ENCODE data around the gene PPP2R5C.
"Not testable (repeated sequence)": the region's sequence is repeated elsewhere in the genome, so short reads cannot be mapped to it uniquely, and the experiment has no call there.

The PPP2R5C gene

DNA sequence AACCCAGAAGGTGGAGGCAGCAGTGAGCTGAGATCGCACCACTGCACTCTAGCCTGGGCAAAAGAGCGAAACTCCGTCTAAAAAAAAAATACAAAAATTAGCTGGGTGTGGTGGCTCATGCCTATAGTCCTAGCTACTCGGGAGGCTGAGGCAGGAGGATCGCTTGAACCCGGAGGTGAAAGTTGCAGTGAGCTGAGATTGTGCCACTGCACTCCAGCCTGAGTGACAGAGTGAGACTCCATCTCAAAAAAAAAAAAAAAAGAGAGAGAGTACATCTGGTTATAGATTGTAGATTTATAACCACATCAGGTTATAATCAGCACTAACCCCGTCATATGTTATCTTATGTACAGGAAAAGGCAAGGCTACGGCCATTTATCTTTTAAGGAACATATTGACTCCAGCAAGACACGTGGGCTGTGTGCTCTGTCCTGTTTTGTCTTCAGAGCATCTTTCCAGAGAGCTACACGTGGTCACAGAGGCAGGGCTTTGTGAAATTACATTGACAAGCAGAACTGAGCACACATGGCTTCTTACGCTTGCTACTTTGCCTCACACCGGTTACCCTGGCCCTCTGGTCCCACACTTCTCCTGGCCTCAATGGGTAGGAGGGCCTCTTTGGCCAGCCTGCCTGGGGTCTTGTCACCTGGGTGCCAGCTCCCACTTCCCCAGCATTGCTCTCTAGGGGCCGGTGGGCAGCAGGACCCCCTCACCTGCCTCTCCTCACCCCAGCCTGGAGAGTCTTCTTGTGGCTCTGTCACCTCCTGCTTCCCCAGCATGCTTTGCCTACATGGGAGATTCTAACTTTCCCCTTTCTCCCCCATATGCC, 196.1 kb downstream of the PPP2R5C start:
- no peak for DNase-seq

DNA sequence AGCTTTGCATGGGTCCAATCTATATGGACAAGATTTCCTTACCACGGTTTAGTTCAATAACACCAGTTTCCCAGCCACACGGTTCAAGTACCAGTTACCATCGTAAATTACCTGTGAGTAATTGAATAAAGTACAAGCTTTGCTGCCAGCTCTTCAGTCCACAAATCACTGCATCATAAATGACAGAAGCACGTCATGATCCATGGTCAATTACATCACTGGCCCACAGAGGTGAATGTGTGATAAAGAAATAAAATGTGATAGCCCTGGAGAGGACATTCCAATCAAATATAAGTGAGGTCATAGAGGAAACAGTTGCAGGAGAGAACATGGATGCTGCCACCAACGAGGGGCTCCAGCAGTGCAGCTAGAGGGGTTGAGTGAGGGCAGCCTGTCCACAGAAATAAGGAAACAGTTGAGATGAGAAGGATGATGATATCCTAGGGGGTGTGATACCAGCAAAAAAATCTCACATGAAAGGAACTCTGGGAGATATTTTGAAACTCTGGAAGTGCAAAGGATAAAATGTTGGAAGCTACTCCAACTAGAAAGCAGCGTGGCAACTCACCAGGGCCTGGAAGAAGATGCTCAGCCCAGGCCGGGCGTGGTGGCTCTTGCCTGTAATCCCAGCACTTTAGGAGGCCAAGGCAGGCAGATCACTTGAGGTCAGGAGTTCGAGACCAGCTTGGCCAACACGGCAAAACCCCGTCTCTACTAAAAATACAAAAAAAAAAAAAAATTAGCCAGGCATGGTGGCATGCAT, 197.1 kb downstream of the PPP2R5C start:
- no peak for DNase-seq

DNA sequence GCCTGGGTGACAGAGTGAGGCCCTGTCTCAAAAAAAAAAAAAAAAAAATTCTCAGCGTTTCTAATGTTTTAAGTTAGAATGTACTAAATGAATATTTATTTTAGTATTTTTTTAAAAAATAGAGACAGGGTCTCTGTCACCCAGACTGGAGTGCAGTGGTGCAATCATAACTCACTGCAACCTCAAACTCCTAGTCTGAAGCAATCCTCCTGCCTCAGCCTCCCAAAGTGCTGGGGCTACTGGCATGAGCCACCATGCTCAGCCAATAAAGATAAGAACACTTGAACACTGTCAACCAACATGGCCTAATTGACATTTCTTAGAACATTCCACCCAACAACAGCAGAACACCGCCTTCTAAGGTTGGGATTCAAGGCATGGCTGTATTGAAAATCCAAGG, 197.8 kb downstream of the PPP2R5C start:
- no peak for DNase-seq

DNA sequence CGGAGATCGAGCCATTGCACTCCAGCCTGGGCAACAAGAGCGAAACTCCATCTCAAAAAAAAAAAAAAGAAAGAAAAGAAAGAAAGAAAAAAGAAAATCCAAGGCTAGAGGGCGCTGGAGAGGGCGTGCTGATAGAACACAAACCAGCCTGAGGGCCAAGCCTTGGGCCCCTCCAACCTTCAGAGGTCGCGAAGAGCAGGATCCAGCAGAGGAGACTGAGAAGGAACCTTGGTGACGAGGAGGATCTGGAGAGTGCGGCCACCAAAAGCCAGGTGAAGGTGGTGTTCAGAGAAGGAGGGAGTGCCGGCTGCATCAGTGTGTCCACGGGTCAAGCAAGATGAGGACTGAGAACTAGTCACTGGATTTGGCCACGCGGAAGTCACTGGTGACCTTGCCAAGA, 198.7 kb downstream of the PPP2R5C start:
- no peak for DNase-seq

DNA sequence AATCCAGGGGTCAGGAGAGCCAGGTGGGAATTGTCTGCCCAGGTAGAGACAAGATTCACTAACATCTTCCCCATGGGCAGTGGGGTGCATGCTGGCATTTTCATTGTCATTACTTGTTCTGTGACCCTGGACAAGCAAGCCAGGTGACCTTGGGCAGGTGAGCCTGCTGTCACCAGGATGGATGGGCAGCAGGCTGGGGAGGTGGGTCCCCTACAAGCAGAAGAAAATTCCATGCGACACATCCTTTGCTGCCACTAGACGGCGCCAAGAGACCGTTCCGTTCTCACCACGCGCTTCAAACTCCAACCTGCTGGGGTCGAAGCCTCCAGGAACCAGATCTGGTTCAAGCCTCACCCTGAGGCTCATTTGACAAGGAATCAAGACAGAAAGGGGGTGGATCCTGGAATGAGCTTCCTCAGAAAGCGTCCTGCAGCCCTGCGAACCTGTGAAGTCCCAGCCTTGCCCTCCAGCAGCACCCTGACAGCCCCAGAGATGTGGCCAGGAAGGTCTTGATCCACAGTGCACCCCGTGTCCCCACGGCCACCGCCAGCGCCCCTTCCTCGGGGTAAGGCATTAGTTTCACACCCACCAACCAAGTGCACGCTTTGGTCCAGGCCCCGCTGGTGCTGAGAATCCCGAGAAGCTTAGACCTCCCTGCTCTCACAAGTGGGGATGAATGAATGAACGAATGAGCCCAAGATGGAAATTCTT, 199.7 kb downstream of the PPP2R5C start:
- peak; percentile 62 for DNase-seq

DNA sequence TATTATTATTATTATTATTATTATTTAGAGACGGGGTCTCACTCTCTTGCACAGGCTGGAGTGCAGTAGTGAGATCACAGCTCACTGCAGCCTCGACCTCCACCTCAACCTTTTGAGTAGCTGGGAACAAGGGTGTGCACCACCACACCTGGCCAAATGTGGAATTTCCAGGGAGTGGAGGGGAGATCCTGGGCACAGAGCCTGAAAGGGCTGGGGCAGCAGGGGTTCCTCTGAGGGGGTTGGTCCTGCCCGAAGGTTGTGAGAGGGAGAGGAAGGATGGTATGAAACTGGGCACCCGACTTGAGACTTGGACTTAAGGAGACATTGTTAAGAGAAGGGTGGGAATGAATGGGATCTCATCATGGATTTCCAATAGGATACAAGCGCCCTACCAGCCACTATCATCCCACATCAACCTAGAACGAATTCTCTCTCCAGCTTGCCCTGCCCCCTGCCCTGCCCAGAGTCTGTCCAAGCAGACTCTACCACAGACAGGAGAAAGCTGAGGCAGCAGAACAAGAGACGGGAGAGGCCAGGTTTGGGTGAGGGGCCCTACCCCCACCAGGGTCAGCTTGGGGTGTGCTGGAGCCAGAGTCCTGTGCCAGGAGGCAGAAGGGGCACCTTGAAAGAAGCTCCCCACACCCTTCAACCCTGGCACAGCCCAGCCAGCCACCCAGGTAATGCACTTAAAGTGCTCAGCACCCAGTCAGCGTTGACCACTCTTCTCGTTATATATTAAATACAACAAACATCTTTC, 200.4 kb downstream of the PPP2R5C start:
- DNase-seq, result no peak

DNA sequence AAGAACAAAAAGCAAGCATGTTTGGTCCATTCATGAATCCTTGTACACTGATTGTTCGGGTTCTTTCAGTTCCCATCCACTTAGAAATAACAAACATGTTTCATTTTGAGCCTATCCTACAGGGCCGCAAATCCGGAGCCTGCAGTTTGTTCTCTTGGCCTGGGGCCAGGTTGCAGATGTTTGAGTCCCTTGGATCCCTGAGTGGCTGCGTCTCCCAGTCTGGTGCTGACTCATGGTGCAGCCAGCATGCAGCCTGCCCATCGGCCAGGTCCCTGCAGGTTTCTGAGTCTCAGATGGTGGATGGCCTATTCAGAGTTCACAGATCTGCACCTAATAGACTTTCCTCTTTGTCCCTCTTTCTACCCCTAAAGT, 201.0 kb downstream of the PPP2R5C start:
- no peak for DNase-seq

DNA sequence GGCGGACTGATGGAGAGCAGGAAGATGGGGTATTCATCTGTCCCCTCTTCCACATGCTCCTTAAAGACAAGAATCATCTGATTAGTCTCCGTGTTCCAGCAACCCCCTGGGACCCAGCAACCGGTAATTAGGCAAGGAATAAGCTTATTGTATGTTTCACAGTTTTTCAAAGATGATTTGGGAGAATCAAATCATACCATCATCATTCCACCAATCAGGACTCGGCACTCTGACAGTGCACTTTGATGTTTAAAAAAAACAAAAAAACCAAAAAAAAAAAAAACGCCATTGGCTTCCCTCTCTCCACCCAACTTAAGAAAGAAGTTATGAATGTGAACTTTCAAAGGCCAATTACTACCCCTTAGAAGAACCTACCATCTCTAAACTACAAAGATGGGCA, 201.5 kb downstream of the PPP2R5C start:
- no peak for DNase-seq

DNA sequence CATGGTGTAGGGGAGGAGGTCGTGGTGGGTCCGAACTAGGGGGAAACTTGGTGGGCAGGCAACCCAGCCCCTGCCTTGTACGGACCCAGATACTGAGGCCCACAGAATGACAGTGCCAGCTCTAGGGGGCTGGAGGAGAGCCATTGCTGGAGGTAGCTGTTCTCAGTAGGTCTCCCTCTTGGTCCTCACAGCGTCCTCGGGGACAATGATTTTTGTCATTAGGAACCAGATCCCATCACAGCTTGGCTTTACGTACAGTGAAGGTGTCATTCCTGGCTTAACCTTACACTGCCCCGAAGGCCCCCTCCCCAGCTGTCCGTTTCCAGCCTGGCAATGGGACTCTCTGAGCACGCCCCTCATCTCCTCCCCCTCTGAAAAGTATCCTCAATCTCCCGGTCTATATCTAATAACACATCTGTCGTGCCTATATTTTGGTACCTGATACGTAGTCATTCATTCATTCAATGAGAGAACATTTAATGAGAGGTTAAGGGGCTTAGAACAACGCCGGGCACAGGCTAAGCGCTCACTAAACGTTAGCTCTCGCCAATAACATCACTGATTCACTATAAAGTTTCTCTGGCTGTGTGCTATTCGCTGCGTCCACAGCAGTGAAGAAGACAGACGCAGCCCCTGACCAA, 202.3 kb downstream of the PPP2R5C start:
- no peak for DNase-seq

DNA sequence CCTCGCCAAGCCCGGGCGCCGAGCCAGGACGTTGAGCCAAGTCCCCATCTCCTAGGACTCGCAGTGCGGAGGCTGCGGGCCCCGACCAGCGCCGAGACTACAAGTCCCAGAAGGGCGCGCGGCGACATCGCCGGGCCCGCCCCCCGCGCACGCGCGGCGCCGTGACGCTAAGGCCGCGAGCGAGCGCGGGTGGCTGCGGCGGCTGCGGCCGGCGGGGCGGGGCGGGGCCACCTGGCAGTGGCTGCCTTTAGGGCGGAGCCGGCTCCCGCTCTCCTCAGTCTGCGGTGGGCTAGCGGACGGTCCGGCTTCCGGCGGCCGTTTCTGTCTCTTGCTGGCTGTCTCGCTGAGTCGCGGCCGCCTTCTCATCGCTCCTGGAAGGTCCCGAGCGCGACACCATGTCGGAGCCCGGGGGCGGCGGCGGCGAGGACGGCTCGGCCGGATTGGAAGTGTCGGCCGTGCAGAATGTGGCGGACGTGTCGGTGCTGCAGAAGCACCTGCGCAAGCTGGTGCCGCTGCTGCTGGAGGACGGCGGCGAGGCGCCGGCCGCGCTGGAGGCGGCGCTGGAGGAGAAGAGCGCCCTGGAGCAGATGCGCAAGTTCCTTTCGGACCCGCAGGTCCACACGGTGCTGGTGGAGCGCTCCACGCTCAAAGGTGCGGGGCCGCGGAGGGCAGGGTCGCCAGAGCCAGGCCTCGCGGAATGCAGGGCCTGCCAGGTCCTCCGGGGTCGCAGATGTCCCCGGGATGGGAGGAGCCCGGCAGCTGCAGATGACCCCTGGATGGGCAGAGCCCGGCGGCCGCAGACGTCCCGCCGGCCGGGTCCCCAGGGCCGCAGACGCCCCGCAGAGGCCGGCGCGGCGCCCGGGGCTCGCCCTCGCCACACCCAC, 203.0 kb downstream of the PPP2R5C start, which contains the start of gene DYNC1H1:
Gene DYNC1H1, plus strand, starts transcription at position 277 of the 884 bp plus-strand sequence. Its CDS starts 119 bp downstream, at position 396.
- DNase-seq, result peak; percentile 85

DNA sequence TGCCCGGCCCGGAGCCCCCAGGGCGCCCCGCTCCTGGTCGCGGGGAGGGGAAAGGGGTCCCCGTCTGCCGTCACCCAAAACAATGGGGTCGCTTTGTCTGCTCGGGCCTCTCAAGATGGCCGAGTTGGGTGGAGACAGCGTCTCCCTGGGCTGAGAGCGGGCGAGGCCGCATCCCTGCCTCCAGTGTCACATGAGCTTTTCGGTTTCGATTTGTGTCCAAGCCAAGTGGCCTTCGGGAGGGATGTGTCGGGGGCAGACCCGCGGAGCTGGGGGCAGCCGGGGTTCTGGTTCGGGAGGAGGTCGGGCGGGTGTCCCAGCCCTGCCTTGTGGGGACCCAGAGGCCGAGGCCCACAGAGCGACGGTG, 203.7 kb downstream of the PPP2R5C start:
- peak; percentile 50 for DNase-seq

DNA sequence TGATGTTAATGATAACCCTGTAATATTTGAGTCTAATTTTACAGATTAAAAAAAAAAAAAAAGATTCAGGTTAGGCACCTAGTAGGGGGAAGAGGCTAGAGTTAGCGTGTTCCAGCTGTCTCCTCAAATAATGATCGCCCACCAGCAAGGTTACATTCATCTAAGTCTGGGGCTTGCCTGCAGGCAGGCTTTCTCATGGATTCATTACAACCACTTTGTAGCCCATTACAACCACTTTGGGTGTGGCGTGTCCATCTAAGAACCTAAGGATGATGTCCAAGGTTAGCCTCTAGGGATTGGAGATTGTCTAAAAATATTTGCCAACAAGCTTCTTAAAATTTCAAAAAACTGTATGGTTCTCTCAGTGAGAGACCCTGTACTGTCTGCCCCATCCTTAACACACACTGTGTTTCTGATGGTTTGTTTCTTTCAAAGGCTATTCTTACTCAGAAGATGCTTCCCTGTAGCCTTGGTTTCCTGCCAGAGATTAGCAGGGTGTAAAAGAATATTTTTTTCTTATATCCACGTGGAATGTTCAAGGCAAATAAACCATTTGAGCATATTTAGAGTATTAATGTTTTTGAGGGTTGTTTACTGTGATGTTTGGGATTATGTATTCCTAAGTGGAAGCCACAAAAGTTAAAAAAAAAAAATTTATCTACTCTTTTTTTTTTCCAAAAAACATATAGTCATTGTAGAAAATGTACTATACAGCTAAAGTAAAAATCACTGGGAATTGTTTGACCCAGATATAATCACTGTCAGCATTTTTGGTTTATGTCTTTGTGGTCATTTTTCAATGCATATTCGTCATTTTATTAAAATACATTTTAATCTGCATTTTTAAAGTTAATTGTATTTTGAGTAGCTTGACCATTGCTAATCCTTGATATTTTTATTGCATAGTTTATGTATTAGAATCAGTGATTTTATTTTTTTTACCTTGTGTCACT, 204.5 kb downstream of the PPP2R5C start:
- DNase-seq, result no peak

DNA sequence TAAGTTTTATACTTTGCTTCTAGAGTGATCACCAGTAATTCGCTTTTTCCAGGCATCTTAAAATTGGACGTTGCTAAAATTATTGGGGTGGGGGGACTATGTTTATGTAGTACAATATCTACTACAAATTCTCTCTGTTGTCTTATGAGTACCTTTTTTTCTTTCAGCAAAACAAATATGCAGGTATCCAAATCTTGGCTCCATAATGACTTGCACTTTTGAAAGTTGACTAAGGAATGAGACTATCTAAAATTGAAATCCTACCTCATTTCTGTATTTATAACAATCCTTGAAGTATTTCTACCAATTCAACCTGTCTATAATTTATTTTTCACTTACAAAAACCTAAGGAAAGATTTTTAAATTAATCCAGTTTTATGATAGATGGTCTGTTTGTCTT, 205.2 kb downstream of the PPP2R5C start:
- no peak for DNase-seq

DNA sequence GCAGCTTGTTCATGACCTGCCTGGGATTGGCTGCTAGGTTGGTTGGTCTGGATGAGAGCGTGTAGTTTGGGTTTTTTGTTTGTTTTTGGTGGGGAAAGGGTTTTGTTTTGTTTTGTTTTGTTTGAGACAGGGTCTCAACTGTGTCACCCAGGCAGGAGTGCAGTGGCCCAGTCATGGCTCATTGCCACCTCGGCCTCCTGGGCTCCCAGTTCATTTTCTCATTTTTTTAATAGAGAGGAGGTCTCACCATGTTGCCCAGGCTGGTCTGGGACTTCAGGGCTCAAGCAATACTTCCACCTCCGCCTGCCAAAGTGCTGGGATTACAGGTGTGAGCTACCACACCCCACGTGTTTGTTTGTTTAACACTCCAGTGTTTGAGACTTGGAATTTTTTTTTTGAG, 206.7 kb downstream of the PPP2R5C start:
- no peak for DNase-seq

DNA sequence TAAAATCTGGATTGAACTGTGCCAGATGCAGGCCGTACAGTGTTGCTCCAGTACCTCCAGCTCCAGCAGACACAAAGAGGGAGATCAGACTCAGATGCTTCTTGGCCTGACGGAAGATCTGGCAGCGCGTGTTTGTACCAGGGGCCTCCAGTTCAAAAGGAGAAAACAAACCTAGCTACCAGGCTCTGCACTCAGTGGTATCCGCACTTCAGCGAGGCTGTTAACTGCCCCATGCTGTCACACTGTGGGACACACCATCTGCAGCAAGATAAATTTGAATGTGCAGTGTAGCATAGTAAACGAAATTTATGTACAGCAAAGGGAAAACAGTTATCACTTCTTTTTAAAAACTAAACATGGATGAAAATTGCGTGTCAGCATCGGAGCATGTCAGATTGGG, 208.0 kb downstream of the PPP2R5C start:
- DNase-seq, result no peak

DNA sequence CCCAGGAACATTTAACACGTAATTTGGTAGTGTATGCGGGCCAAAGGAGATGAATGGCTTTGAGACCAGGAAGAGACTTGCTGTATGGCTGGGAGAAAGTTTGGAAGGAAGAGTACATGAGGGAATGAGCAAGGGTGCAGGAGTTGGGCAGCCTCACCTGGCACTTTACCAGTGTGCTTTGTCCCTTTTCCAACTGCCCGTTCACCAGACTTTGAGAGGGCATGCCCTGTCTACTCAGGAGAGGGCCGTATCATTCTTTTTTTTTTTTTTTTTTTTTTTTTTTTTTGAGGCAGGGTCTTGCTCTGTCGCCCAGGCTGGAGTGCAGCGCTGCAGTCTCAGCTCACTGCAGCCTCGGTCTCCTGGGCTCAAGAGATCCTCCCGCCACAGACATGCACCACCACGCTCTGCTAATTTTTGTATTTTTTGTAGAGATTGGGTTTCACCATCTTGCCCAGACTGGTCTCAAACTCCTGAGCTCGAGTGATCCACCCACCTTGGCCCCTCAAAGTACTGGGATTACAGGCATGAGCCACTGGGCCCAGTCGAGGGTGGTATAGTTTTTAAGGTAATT, 209.4 kb downstream of the PPP2R5C start:
- no peak for DNase-seq

DNA sequence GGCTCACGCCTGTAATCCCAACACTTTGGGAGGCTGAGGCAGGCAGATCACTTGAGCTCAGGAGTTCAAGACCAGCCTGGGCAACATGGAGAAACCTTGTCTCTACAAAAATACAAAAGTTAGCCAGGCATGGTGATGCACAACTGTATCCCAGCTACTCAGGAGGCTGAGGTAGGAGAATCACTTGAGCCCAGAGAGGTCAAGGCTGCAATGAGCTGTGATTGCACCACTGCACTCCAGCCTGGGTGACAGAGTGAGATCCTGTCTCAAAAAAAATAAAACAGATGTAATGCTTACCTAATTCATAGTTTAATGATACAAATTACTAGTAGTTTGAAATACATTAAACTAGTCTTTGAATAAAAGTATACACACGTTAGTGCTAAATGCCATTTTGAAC, 209.9 kb downstream of the PPP2R5C start:
- DNase-seq, result not testable (repeated sequence)

DNA sequence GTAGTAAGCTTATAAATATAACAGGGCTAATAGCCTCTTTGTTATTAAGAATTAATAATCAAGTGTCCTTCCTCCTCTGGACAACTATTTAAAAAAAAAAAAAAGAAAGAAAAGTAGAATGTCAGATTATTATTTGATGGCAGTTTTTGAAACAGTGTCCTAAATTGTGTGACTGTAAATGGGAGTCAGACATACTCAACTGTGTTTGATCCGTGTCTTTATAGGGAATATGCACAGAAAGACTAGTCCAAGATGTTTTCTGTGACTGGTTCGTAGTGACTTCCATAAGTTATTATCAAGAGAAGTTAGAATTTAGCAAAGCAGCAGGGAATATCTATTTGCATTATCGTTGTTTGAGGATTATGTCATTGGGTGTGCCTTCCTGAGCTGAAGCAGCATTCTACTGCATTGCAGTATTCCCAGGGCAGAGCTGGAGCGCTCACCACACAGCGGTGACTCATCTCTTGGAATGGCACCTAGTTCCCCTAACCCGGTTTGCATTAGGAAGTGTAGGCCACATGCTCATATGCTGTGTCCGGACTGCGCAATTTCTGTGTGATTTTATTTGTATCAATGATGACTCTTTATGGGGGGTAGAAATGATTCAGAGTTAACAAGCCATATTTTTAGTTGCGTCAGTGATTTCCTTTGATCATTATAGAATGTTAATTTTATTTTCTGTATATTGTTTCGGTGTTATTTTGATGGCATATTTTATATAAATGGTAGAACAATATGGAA, 210.8 kb downstream of the PPP2R5C start:
- no peak for DNase-seq

DNA sequence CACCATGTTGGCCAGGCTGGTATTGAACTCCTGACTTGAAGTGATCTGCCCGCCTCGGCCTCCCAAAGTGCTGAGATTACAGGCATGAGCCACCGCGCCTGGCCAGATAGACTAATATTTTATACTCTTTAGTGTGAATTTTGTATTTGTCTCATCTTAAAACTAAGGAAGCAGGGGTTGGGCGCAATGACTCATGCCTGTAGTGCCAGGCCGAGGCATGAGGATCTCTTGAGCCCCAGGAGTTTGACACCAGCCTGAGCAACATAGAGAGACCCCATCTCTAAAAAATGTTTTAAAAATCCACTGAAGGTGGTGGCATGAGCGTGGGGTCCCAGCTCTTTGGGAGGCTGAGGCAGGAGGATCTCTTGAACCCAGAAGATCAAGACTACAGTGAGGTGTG, 211.8 kb downstream of the PPP2R5C start:
- DNase-seq, result no peak
